VCaP (cell line): ENCODE results near the gene PCNA.
A peak's percentile ranks its signal among the peaks of the same experiment; 100 is the strongest.
"Not testable (repeated sequence)": the region's sequence is repeated elsewhere in the genome, so short reads cannot be mapped to it uniquely, and the experiment has no call there.

Source experiments
- H3K27ac ChIP-seq: fragments of 450-650 bp; 2 replicates; pipeline ENCODE4 v1.5.1; 2017
- TF ChIP-seq, protein P1 (sequence below): fragments of 450-650 bp; conservative IDR thresholded peaks from 2 replicates; pipeline ENCODE4 v1.5.1; 2017; ENCODE audit warnings: mild to moderate bottlenecking, moderate library complexity

The PCNA gene

DNA sequence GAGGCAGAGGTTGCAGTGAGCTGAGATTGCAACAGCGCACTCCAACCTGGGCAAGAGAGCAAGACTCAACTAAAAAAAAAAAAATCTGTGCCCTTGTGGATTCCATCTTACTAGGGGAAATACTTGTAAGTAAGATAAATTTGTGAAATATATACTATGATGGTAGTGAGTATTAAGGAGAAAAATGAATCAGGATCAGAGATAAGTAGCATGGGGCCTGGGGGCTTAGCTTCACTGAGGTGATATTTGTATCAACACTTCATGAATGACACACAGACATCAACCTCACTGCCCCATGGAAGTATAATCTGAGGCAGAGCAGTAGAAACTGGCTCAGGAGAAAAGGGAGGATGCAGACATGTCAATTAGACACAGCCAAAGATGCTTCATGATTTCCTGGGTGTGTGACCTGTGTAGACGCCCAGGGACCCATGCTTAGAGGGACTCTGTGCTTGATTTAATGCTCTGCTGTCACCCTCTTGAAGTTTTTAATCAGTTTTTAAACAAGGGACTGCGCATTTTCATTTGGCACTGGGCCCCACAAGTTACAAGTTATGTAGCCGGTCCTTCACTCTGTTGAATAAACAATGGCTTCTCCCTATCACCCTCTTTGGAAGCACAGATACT lies 41.9 kb downstream of the PCNA start:
- no peak overlapping the region for H3K27ac ChIP-seq
- TF ChIP-seq, protein P1, sequence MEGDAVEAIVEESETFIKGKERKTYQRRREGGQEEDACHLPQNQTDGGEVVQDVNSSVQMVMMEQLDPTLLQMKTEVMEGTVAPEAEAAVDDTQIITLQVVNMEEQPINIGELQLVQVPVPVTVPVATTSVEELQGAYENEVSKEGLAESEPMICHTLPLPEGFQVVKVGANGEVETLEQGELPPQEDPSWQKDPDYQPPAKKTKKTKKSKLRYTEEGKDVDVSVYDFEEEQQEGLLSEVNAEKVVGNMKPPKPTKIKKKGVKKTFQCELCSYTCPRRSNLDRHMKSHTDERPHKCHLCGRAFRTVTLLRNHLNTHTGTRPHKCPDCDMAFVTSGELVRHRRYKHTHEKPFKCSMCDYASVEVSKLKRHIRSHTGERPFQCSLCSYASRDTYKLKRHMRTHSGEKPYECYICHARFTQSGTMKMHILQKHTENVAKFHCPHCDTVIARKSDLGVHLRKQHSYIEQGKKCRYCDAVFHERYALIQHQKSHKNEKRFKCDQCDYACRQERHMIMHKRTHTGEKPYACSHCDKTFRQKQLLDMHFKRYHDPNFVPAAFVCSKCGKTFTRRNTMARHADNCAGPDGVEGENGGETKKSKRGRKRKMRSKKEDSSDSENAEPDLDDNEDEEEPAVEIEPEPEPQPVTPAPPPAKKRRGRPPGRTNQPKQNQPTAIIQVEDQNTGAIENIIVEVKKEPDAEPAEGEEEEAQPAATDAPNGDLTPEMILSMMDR = no peak

DNA sequence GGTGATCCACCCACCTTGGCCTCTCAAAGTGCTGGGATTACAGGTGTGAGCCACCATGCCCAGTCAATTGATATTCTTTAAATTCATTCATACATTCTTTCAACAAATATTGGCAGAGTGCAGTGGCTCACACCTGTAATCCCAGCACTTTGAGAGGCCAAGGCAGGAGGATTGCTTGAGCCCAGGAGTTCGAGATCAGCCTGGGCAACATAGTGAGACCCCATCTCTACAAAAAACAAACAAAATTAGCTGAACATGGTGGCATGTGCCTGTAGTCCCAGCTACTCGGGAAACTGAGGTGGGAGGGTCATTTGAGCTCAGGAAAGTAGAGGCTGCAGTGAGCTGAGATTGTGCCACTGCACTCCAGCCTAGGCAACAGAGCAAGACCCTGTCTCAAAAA lies 42.8 kb downstream of the PCNA start:
- H3K27ac ChIP-seq = not testable (repeated sequence)

DNA sequence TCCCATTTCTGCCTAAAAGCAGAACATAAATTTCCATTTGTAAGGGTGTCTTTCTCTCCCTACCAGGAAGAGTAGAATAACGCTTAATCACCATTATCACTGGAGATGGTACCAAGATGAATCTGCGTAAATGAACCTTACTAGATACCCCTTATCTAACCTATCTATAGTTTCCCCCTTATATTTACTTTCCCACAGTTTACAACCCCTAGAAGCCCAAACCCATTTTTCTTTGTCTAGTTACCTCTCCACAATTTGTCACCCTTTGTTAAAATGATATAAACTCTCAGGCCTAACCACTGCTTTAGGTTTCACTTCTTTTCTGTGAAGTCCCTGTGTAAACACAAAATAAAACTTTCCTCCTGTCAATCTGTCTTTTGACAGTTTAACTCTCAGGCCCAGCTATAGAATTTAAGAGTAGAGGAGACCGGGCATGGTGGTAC lies 45.5 kb downstream of the PCNA start:
- peak overlapping the region; percentile 71 for H3K27ac ChIP-seq
- TF ChIP-seq, protein P1 = no peak

DNA sequence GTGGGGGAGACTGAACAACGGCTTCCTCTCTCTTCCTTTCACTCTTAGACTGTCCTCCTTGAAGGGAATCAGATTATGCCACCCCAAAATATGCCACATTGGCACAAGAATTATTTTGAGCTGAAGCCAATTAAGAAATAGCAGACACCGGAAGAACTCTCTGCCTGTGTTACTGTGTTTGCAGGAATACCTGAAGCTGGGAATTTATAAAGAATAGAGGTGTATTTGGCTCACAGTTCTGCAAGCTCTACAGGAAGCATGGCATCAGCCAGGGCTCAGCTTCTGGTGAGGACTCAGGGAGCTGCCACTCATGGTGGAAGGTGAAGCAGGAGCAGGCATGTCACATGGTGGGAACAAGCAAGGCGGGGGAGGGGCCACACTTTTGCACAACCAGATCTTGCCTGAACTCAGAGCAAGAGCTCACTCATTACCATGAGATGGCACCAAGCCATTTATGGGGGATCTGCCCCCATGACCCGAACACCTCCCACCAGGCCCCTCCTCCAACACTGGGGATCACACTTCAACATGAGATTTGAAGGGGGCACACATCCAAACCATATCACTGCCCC lies 46.0 kb downstream of the PCNA start:
- H3K27ac ChIP-seq = peak overlapping the region; percentile 71
- TF ChIP-seq, protein P1 = no peak

DNA sequence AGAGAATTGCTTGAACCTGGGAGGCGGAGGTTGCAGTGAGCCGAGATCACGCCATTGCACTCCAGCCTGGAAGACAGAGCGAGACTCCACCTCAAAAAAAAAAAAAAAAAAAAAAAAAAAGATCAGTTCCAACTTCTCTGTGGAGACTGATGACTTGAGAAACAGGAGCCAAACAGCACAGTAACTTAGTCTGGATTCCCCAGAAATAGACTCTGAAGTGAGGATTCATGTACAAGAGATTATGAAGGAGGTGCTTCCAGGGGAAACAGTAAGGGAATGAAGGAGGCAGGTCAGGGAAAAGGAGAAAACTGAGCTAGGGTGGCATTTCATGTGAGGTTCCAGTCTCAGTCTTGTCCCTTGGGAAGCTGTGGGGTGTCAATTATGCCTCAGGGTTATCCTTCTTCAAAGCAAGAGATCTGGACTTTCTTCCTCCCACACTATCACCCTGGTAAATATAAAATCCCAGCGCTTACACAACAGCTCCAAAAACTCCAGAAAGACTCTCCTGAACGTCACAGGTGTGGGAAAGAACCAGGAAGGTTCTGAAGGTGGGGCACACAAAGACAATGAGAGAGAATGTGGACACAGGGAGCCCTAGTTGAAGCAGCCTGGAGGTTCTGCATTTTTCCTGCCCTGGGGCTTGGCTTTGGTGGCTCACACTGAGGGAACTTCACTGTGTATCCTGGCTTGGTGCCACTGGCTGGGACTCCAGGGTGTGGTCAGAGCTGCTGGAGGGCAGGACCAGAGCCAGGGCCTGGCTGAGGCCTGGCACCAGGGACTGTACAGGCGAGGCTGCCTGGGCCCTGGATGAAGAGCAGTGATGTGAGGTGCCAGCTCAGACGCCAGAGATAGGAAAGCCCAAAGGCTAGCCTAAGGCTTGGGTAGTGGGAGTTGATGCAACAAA lies 46.8 kb downstream of the PCNA start:
- H3K27ac ChIP-seq = peak overlapping the region; percentile 71
- TF ChIP-seq, protein P1 = no peak

DNA sequence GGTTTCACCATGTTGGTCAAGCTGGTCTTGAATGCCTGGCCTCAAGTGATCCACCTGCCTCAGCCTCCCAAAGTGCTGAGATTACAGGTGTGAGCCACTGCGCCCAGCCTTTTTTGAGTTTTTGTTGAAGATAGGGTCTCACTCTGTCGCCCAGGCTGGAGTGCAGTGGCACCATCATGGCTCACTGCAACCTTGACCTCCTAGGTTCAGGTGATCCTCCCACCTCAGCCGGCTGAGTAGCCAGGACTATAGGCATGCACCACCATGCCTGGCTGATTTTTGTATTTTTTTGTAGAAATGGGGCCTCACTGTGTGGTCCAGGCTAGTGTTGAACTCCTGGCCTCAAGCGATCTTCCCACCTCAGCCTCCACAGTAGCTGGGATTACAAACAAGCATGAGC lies 47.8 kb downstream of the PCNA start:
- H3K27ac ChIP-seq = peak overlapping the region; percentile 71; the same call in 1 of the 2 replicates

DNA sequence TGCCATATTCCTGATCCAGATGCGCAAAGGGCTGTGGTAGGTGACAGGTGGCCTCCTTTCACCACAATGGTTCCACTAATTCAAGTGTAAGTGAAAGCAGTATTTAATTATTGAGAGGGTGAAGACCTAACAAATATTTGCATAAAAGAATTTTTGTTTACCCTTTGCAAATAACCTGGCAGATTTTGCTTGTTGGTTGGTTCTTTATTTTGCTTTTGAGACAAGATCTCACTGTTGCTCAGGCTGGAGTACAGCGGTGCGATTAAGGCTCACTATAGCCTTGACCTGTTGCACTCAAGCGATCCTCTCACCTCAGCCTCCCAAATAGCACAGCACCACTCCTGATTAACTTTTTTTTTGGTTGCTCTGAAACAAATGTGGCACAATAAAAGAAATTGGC lies 49.2 kb downstream of the PCNA start:
- H3K27ac ChIP-seq = no peak overlapping the region
- TF ChIP-seq, protein P1 = no peak

DNA sequence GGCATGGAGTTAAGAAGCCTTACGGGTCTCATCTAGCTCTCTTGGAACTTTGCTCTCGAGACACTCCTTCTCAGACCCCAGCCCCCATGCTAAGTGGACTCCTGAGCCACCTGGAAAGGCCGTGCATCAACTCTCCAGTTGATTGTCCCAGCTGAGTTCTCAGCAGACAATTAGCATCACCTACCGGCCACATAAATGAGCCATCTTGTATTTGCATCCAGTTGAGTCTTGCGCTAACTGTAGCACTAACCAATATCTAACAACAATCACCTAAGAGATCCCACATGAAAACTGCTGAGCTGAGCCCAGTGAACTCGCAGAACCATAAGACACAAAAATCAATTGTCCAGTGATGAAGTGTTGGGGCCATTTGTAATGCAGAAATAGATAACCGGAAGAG lies 49.7 kb downstream of the PCNA start:
- TF ChIP-seq, protein P1 = no peak
- no peak overlapping the region for H3K27ac ChIP-seq
